ENCODE data around the gene CORO2A. TPM values are rescaled to one million over a fixed set of nuclear protein-coding genes. Genes with fewer than 3 reads are reported as not detected.

Gene CORO2A
- polyA plus RNA-seq, 1 of the 3 experiments (the other 2 are of a cell fraction): 2.3 TPM

DNA sequence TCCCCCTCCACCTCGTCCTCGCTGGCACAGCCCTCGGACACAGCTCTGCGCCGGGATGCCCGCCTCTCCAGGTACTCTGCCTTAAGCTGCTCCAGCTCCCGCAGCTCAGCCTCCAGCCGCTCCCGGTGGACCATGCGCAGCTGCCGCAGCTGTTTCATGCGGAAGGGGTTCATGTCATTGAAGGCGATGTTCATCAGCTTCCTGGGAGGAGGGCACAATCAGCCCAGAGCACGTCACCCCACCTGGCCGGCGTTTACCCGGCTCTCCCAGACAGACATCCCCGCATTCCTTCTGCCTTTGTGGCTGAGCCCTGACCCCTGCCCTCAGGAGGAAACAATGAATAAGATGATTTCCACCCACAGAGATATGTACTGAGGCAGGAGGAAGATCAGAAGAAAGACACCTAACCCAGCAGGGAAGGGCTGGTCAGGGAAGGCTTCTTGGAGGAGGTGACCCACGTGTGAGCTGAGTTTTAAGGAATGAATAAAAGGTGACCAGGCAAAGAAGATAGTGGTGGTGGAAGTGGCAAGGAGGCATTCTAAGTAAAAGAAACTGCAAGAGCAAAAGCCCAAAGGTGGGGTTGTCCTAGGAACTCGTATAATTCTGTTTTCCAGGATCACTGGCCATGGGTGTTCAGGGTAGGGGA lies 7.1 kb upstream of the CORO2A start:
- no peak for DNase-seq
- Histone ChIP-seq H3F3A (replicated peaks; ENCODE audit: insufficient read depth) (no peaks in the 10 kb centered on the region), H2AFZ (ENCODE audit: low read depth) (no peak overlapping the region), H3K27me3 (ENCODE audit: insufficient read depth) (no peaks in the 10 kb centered on the region), H3K4me3 (ENCODE audit: low read depth in 2 of 2, low read length in 1 of 2) (no peak overlapping the region), H3K9me2 (no peaks in the 10 kb centered on the region), H3K9me3 (no peaks in the 10 kb centered on the region), H3K27ac (ENCODE audit: low read depth in 2 of 2, low read length in 1 of 2) (no peak overlapping the region), H4K20me1 (ENCODE audit: insufficient read depth) (no peaks in the 10 kb centered on the region), H3K4me1 (ENCODE audit: control insufficient read depth in 1 of 2, insufficient read depth in 2 of 2, low read depth in 1 of 2, low read length in 1 of 2) (no peaks in the 10 kb centered on the region), H3K79me2 (ENCODE audit: insufficient read depth) (no peaks in the 10 kb centered on the region), H3K4me2 (no peak overlapping the region), H3K36me3 (replicated peaks in 1 of 2; ENCODE audit: control insufficient read depth in 1 of 2, insufficient read depth in 2 of 2, low read length in 1 of 2) (no peaks in the 10 kb centered on the region), H3K9ac (no peak overlapping the region)
- POLR2A ChIA-PET: no interaction called here
- CTCF ChIA-PET: interaction anchor here (0.5 to 0.7 kb wide), 2 partner anchors 9 to 39 kb away, joined by 3 to 4 read pairs; no protein-coding TSS in a partner anchor
- TF ChIP-seq TAF1 (IDR thresholded peaks at IDR 0.05; ENCODE audit: borderline replicate concordance, low read depth, low read length) (no peak), FOSL2 (IDR thresholded peaks at IDR 0.05; ENCODE audit: borderline replicate concordance, low read depth) (no peak), MEF2A (IDR thresholded peaks at IDR 0.05; ENCODE audit: borderline replicate concordance, low read depth) (no peak), FOXJ3 (CRISPR knock-in tag; IDR thresholded peaks at IDR 0.05) (no peak), JUND (IDR thresholded peaks at IDR 0.05) (no peak), RCOR1 (IDR thresholded peaks at IDR 0.05; ENCODE audit: low read length) (no peak), RFX5 (IDR thresholded peaks at IDR 0.05; ENCODE audit: low read length) (no peak), YY1 (IDR thresholded peaks at IDR 0.05; ENCODE audit: low read depth) (no peak), ELF1 (IDR thresholded peaks at IDR 0.05) (no peak), MXI1 (IDR thresholded peaks at IDR 0.05; ENCODE audit: low read depth, low read length) (no peak), RAD21 (IDR thresholded peaks at IDR 0.05; ENCODE audit: low read length) (no peak), SIN3A (IDR thresholded peaks at IDR 0.05; ENCODE audit: borderline replicate concordance, low read depth, low read length) (no peak), GATA2 (CRISPR knock-in tag; IDR thresholded peaks at IDR 0.05) (no peak), POLR2AphosphoS5 (IDR thresholded peaks at IDR 0.05; ENCODE audit: low read depth, low read length) (no peak), EZH2phosphoT487 (IDR thresholded peaks at IDR 0.05; ENCODE audit: borderline replicate concordance, low read depth) (no peak)
- TF ChIP-seq, protein P1, sequence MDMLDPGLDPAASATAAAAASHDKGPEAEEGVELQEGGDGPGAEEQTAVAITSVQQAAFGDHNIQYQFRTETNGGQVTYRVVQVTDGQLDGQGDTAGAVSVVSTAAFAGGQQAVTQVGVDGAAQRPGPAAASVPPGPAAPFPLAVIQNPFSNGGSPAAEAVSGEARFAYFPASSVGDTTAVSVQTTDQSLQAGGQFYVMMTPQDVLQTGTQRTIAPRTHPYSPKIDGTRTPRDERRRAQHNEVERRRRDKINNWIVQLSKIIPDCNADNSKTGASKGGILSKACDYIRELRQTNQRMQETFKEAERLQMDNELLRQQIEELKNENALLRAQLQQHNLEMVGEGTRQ (IDR thresholded peaks at IDR 0.05; ENCODE audit: borderline replicate concordance, low read depth, low read length): no peak
- TF ChIP-seq, protein P2, sequence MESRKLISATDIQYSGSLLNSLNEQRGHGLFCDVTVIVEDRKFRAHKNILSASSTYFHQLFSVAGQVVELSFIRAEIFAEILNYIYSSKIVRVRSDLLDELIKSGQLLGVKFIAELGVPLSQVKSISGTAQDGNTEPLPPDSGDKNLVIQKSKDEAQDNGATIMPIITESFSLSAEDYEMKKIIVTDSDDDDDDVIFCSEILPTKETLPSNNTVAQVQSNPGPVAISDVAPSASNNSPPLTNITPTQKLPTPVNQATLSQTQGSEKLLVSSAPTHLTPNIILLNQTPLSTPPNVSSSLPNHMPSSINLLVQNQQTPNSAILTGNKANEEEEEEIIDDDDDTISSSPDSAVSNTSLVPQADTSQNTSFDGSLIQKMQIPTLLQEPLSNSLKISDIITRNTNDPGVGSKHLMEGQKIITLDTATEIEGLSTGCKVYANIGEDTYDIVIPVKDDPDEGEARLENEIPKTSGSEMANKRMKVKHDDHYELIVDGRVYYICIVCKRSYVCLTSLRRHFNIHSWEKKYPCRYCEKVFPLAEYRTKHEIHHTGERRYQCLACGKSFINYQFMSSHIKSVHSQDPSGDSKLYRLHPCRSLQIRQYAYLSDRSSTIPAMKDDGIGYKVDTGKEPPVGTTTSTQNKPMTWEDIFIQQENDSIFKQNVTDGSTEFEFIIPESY (IDR thresholded peaks at IDR 0.05; ENCODE audit: borderline replicate concordance, low read depth): no peak
- TF ChIP-seq, protein P3, sequence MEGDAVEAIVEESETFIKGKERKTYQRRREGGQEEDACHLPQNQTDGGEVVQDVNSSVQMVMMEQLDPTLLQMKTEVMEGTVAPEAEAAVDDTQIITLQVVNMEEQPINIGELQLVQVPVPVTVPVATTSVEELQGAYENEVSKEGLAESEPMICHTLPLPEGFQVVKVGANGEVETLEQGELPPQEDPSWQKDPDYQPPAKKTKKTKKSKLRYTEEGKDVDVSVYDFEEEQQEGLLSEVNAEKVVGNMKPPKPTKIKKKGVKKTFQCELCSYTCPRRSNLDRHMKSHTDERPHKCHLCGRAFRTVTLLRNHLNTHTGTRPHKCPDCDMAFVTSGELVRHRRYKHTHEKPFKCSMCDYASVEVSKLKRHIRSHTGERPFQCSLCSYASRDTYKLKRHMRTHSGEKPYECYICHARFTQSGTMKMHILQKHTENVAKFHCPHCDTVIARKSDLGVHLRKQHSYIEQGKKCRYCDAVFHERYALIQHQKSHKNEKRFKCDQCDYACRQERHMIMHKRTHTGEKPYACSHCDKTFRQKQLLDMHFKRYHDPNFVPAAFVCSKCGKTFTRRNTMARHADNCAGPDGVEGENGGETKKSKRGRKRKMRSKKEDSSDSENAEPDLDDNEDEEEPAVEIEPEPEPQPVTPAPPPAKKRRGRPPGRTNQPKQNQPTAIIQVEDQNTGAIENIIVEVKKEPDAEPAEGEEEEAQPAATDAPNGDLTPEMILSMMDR (IDR thresholded peaks at IDR 0.05): no peak
- TF ChIP-seq, protein P4, sequence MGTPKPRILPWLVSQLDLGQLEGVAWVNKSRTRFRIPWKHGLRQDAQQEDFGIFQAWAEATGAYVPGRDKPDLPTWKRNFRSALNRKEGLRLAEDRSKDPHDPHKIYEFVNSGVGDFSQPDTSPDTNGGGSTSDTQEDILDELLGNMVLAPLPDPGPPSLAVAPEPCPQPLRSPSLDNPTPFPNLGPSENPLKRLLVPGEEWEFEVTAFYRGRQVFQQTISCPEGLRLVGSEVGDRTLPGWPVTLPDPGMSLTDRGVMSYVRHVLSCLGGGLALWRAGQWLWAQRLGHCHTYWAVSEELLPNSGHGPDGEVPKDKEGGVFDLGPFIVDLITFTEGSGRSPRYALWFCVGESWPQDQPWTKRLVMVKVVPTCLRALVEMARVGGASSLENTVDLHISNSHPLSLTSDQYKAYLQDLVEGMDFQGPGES (IDR thresholded peaks at IDR 0.05; ENCODE audit: low read depth, low read length): no peak
- 90% methylated on average over 18 of the region's 20 CpGs for WGBS (ENCODE audit: low lambda C conversion rate)
